Esophagus muscularis mucosa (tissue), 3 donors: Measurements from ENCODE around the gene PNPLA3.

Experiments used
- CTCF ChIP-seq, 3 experiments: fragments of 200-600 bp in 2 of 3; fragments of 450-650 bp in 1 of 3; sonication (generic) in 2 of 3; IDR thresholded peaks; one replicate each; pipeline ENCODE4 v1.5.1; 2017 to 2019; ENCODE audit warnings: antibody characterized with exemption in 3 of 3, mild to moderate bottlenecking in 2 of 3, moderate library complexity in 1 of 3
- POLR2A ChIP-seq: fragments of 450-650 bp; IDR thresholded peaks from one replicate; pipeline ENCODE4 v1.6.1; 2017; ENCODE audit warnings: antibody characterized with exemption, moderate library complexity, mild to moderate bottlenecking, low read depth
- POLR2AphosphoS5 ChIP-seq, 2 donors: sonication (generic); formaldehyde crosslinking; IDR thresholded peaks; one replicate each; pipeline ENCODE4 v1.6.1; 2017; ENCODE audit warnings: antibody characterized with exemption in 2 of 2

DNA sequence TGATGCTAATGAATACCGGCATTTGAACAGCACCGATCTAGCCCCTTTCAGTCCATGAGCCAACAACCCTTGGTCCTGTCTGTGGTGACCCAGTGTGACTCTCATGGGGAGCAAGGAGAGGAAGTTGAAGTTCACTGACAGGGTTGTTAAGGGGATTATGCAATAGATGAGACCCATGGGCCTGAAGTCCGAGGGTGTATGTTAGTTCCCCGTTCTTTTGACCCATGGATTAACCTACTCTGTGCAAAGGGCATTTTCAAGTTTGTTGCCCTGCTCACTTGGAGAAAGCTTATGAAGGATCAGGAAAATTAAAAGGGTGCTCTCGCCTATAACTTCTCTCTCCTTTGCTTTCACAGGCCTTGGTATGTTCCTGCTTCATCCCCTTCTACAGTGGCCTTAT, 4.9 kb downstream of the PNPLA3 start:
- TF ChIP-seq CTCF (IDR thresholded peaks at IDR 0.05) = no peak
- no peak for TF ChIP-seq POLR2A
- no peak for TF ChIP-seq POLR2AphosphoS5 (IDR thresholded peaks at IDR 0.05)
